Stomach smooth muscle (tissue), 2 donors: ENCODE data around the gene MYL2.
"Not testable (repeated sequence)": the region's sequence is repeated elsewhere in the genome, so short reads cannot be mapped to it uniquely, and the experiment has no call there.

ENCODE experiments used
- H3K27ac ChIP-seq: one replicate; pipeline ENCODE4 v1.7.0; 2013; ENCODE audit warnings: mild to moderate bottlenecking, low read length, inconsistent platforms
- H3K27me3 ChIP-seq, 2 donors: one replicate each; pipeline ENCODE4 v1.7.0; 2013; ENCODE audit warnings: low read length in 2 of 2; ENCODE audit not compliant: insufficient read depth in 2 of 2, control insufficient read depth in 1 of 2
- H3K36me3 ChIP-seq, 2 donors: one replicate each; pipeline ENCODE4 v1.7.0; 2013; ENCODE audit warnings: low read length in 2 of 2; ENCODE audit not compliant: control insufficient read depth in 2 of 2, insufficient read depth in 2 of 2
- H3K4me1 ChIP-seq: one replicate; pipeline ENCODE4 v1.7.0; 2013; ENCODE audit warnings: low read length; ENCODE audit not compliant: control insufficient read depth, insufficient read depth
- H3K4me3 ChIP-seq, 2 donors: one replicate each; pipeline ENCODE4 v1.7.0; 2013; ENCODE audit warnings: low read length in 2 of 2
- H3K9ac ChIP-seq, 2 donors: one replicate each; pipeline ENCODE4 v1.7.0; 2013; ENCODE audit warnings: low read length in 2 of 2, mild to moderate bottlenecking in 1 of 2
- H3K9me3 ChIP-seq, 2 donors: one replicate each; pipeline ENCODE4 v1.7.0; 2013; ENCODE audit warnings: low read length in 2 of 2; ENCODE audit not compliant: control insufficient read depth in 2 of 2
- donor health status: healthy.
- donor health status: Pancreatic carcinoma.

Gene MYL2

DNA sequence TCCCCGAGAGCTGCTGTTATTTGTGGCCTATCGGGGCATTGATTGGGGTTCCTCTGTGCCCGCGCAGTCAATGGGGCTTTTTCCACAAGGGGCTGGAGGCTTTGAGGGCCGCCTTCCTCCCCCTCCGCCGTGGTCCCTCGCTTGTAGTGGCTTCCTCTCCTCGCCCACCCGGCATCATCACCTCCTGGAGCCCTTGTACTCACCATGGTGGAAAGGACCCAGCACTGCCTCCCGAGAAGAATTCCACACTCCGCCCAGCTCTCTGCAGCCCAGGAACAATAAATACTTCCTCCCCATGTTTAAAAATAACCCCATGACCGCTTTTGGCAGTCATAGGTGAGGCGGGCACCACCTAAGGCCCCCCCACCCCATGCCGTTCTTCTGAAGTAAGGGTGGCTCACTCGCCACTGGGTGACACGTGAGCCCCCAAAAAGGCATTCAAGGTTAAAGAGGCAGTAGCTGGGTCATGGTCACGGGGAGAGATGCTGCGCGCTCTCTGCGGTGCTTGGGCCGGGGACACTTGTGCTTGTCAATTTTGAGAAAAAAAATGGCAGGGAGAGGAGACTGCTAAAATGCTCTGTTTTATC, at the start of gene MYL2:
Gene MYL2 (minus strand): TSS at position 256 of the 587 bp plus-strand sequence. CDS start 50 bp downstream, at position 206.
- Histone ChIP-seq H3K4me3 (no peak within 1 kb of the TSS), H3K27ac (no peak within 1 kb of the TSS), H3K9ac (no peak within 1 kb of the TSS), H3K27me3 (peaks cover 3 to 5% of the 10 kb centered on the region in 2 donors), H3K4me1 (no peaks in the 10 kb centered on the region), H3K36me3 (no peaks in the 10 kb centered on the region), H3K9me3 (no peaks in the 10 kb centered on the region)

DNA sequence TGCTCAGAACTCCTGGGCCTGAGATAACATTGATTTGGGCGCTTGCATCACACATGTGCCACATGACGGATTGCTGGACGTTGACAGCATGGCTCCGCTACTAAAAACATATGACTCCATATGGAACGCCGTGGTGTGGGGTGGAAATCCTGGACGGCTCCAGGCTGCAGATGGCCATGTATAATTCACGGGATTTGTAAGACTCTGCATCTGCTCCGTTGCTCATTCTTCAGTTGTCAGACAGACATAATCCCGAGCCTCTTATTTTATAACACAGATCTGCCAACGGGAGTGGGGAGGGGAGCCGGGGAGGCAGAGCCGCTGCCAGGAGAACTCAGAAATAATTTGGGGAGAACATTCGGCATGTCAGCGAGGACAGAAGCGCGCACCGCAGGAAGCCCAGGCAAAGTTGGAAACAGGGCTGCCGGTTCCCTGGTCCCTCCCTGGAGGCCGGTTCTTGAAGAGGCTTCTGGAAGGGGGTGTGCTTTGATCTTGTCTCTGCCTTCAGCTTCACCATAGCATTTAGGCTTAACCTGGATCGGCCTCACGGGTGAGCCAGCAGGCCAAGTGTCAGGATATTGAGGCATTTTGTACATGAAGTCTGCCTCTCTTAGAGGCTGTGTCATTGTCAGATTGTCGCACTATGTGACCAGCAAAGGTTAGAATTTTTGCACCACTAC, 45.8 kb upstream of the MYL2 start:
- Histone ChIP-seq H3K9ac (no peak overlapping the region), H3K27ac (no peak overlapping the region), H3K4me1 (peaks cover 2% of the 10 kb centered on the region), H3K27me3 (peaks cover 15 to 16% of the 10 kb centered on the region in 2 donors), H3K9me3 (no peaks in the 10 kb centered on the region), H3K4me3 (no peak overlapping the region), H3K36me3 (no peaks in the 10 kb centered on the region)

DNA sequence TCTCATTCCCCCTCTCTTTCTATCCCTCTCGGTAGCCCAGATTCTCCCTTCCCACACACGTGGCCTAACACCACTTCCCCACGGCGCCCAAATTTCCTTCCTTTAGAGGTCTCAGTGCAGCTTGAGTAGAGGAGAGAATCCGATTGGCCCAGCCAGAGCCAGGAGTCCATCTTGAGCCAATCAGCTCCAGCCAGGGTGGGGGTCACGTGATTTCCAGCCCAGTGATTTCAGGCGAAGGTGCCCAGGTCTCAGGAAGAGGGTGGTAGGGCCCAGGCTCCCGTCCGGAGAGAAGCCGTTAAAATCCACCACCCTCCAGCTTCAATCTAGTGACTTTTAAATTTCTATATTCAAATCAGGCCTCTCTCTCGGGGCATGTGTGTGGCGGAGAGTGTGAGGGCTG, 45.2 kb upstream of the MYL2 start:
- Histone ChIP-seq H3K4me3 (no peak overlapping the region), H3K9ac (no peak overlapping the region), H3K9me3 (peaks cover 3 to 4% of the 10 kb centered on the region in 2 donors), H3K36me3 (no peaks in the 10 kb centered on the region), H3K27me3 (peaks cover 15 to 16% of the 10 kb centered on the region in 2 donors), H3K4me1 (peaks cover 2% of the 10 kb centered on the region), H3K27ac (no peak overlapping the region)

GRCh38 chr12:110960795-110961194, 40.4 kb upstream of the MYL2 start:
- H3K27ac ChIP-seq = no peak overlapping the region
- H3K4me1 ChIP-seq = no peaks in the 10 kb centered on the region
- no peak overlapping the region for H3K9ac ChIP-seq
- H3K4me3 ChIP-seq = no peak overlapping the region
- H3K36me3 ChIP-seq = no peaks in the 10 kb centered on the region
- H3K9me3 ChIP-seq = peaks cover 4 to 7% of the 10 kb centered on the region in 2 donors
- peaks cover 10 to 13% of the 10 kb centered on the region in 2 donors for H3K27me3 ChIP-seq

- H3K9me3 ChIP-seq = peaks cover 4 to 7% of the 10 kb centered on the region in 2 donors
- no peak overlapping the region for H3K9ac ChIP-seq
- H3K4me3 ChIP-seq = no peak overlapping the region
- no peak overlapping the region for H3K27ac ChIP-seq
- no peaks in the 10 kb centered on the region for H3K4me1 ChIP-seq
- H3K36me3 ChIP-seq = no peaks in the 10 kb centered on the region
- H3K27me3 ChIP-seq = peaks cover 3 to 10% of the 10 kb centered on the region in 2 donors
Measured at GRCh38 chr12:110957652-110958051, 37.3 kb upstream of the MYL2 start.

- H3K4me3 ChIP-seq = no peak overlapping the region
- H3K27me3 ChIP-seq = peaks cover 2 to 10% of the 10 kb centered on the region in 2 donors
- H3K36me3 ChIP-seq = no peaks in the 10 kb centered on the region
- H3K27ac ChIP-seq = no peak overlapping the region
- H3K4me1 ChIP-seq = no peaks in the 10 kb centered on the region
- H3K9me3 ChIP-seq = peaks cover 4 to 7% of the 10 kb centered on the region in 2 donors
- no peak overlapping the region for H3K9ac ChIP-seq
Measured at GRCh38 chr12:110957159-110957558, 36.8 kb upstream of the MYL2 start.

GRCh38 chr12:110950867-110951266, 30.5 kb upstream of the MYL2 start:
- not testable (repeated sequence) for H3K9ac ChIP-seq, H3K9me3 ChIP-seq, H3K36me3 ChIP-seq, H3K27me3 ChIP-seq, H3K27ac ChIP-seq, H3K4me1 ChIP-seq, H3K4me3 ChIP-seq

- not testable (repeated sequence) for H3K4me3 ChIP-seq, H3K27ac ChIP-seq, H3K4me1 ChIP-seq, H3K9me3 ChIP-seq, H3K36me3 ChIP-seq, H3K9ac ChIP-seq, H3K27me3 ChIP-seq
Measured at GRCh38 chr12:110950466-110950865, 30.1 kb upstream of the MYL2 start.

- Histone ChIP-seq H3K36me3 (no peaks in the 10 kb centered on the region), H3K4me1 (no peaks in the 10 kb centered on the region), H3K27me3 (no peaks in the 10 kb centered on the region), H3K9ac (no peak overlapping the region), H3K4me3 (no peak overlapping the region), H3K9me3 (peaks cover 5 to 9% of the 10 kb centered on the region in 2 donors), H3K27ac (no peak overlapping the region)
Measured at GRCh38 chr12:110948041-110948440, 27.7 kb upstream of the MYL2 start.

DNA sequence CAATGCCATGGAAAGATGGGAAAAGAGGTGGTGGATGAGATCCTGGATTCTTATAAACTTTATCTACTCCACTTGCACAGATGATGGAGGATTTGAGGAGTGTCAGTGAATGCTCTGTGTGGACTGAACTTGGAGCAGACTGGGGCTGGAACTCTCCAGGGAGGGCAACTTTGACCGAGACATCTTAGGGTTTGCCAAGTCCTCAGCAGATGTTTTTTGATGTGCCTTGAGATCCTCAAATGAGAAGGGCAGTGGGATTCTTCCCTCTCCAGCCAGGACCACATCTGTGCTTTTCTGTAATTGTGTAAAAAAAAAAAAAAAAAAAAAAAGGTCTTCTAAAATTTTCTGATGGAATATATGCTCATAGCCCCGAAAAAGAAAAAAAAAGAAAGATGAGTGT, 23.0 kb upstream of the MYL2 start:
- H3K27me3 ChIP-seq = peaks cover 0 to 4% of the 10 kb centered on the region in 2 donors
- no peak overlapping the region for H3K4me3 ChIP-seq
- H3K27ac ChIP-seq = no peak overlapping the region
- H3K9ac ChIP-seq = no peak overlapping the region
- no peaks in the 10 kb centered on the region for H3K4me1 ChIP-seq
- H3K36me3 ChIP-seq = no peaks in the 10 kb centered on the region
- H3K9me3 ChIP-seq = peaks cover 5 to 7% of the 10 kb centered on the region in 2 donors

GRCh38 chr12:110941391-110941790, 21.0 kb upstream of the MYL2 start:
- H3K27ac ChIP-seq = no peak overlapping the region
- peaks cover 5 to 11% of the 10 kb centered on the region in 2 donors for H3K27me3 ChIP-seq
- H3K4me1 ChIP-seq = peaks cover 3% of the 10 kb centered on the region
- no peak overlapping the region for H3K9ac ChIP-seq
- H3K9me3 ChIP-seq = peaks cover 2 to 5% of the 10 kb centered on the region in 2 donors
- H3K36me3 ChIP-seq = no peaks in the 10 kb centered on the region
- no peak overlapping the region for H3K4me3 ChIP-seq
